SK-N-SH treated with all-trans-retinoic acid at 6 μM for 48 hours (cell line): ENCODE results near the gene CCDC187.

ENCODE experiments used
- ATAC-seq: fragments of 200-7000 bp; cut with Tn5 transposase; 3 replicates; pipeline ENCODE4 v1.9.1; 2020; ENCODE audit warnings: mild to moderate bottlenecking, moderate library complexity
- ARNTL ChIP-seq: fragments of 450-650 bp; formaldehyde crosslinking; IDR thresholded peaks from 2 replicates; pipeline ENCODE4 v1.5.0; 2020; ENCODE audit warnings: low read depth, mild to moderate bottlenecking, moderate library complexity, borderline replicate concordance
- BACH2 ChIP-seq: fragments of 250-450 bp; sonication (Bioruptor Pico); IDR thresholded peaks from 2 replicates; pipeline ENCODE4 v1.9.0; 2021; ENCODE audit warnings: mild to moderate bottlenecking, borderline replicate concordance
- CREB5 ChIP-seq: fragments of 250-450 bp; sonication (Bioruptor Pico); IDR thresholded peaks from 2 replicates; pipeline ENCODE4 v1.5.1; 2020; ENCODE audit warnings: low read depth, mild to moderate bottlenecking, moderate library complexity
- CSDC2 ChIP-seq: fragments of 250-450 bp; sonication (Bioruptor Pico); IDR thresholded peaks from 2 replicates; pipeline ENCODE4 v1.5.0; 2020; ENCODE audit warnings: mild to moderate bottlenecking, moderate library complexity
- ESRRG ChIP-seq: fragments of 250-450 bp; sonication (Bioruptor Pico); IDR thresholded peaks from 2 replicates; pipeline ENCODE4 v1.6.1; 2021; ENCODE audit warnings: mild to moderate bottlenecking
- GLIS3 ChIP-seq: fragments of 250-450 bp; sonication (Bioruptor Pico); IDR thresholded peaks from 2 replicates; pipeline ENCODE4 v1.5.0; 2020; ENCODE audit warnings: mild to moderate bottlenecking, moderate library complexity
- ISL1 ChIP-seq: fragments of 250-450 bp; sonication (Bioruptor Pico); IDR thresholded peaks from 2 replicates; pipeline ENCODE4 v2.1.2; 2022; ENCODE audit warnings: mild to moderate bottlenecking, moderate library complexity
- OSR1 ChIP-seq: fragments of 250-450 bp; sonication (Bioruptor Pico); IDR thresholded peaks from 2 replicates; pipeline ENCODE4 v1.8.0; 2022; ENCODE audit warnings: moderate library complexity, mild to moderate bottlenecking, inconsistent platforms
- POU6F1 ChIP-seq: fragments of 250-450 bp; sonication (Bioruptor Pico); IDR thresholded peaks from 2 replicates; pipeline ENCODE4 v1.8.0; 2021; ENCODE audit warnings: low read depth, mild to moderate bottlenecking, moderate library complexity, borderline replicate concordance
- PPARA ChIP-seq: fragments of 250-450 bp; sonication (Bioruptor Pico); IDR thresholded peaks from 2 replicates; pipeline ENCODE4 v1.5.0; 2020; ENCODE audit warnings: mild to moderate bottlenecking, borderline replicate concordance
- RARB ChIP-seq: fragments of 250-450 bp; sonication (Bioruptor Pico); IDR thresholded peaks from 2 replicates; pipeline ENCODE4 v1.8.0; 2021; ENCODE audit warnings: mild to moderate bottlenecking, moderate library complexity
- SNAI2 ChIP-seq: fragments of 250-450 bp; sonication (Bioruptor Pico); IDR thresholded peaks from 2 replicates; pipeline ENCODE4 v1.5.0; 2020; ENCODE audit warnings: mild to moderate bottlenecking, moderate library complexity
- TCF4 ChIP-seq: fragments of 250-450 bp; sonication (Bioruptor Pico); IDR thresholded peaks from 2 replicates; pipeline ENCODE4 v1.8.0; 2021; ENCODE audit warnings: mild to moderate bottlenecking, moderate library complexity, borderline replicate concordance
- TOX ChIP-seq: fragments of 250-450 bp; sonication (Bioruptor Pico); IDR thresholded peaks from 2 replicates; pipeline ENCODE4 v1.8.0; 2021; ENCODE audit warnings: mild to moderate bottlenecking, moderate library complexity, borderline replicate concordance
- ZC3H10 ChIP-seq: fragments of 250-450 bp; sonication (Bioruptor Pico); IDR thresholded peaks from 2 replicates; pipeline ENCODE4 v1.5.1; 2021; ENCODE audit warnings: mild to moderate bottlenecking, moderate library complexity
- ZFP3 ChIP-seq: fragments of 250-450 bp; sonication (Bioruptor Pico); IDR thresholded peaks from 2 replicates; pipeline ENCODE4 v1.5.0; 2020; ENCODE audit warnings: mild to moderate bottlenecking, moderate library complexity
- ZFP30 ChIP-seq: fragments of 450-650 bp; formaldehyde crosslinking; IDR thresholded peaks from 2 replicates; pipeline ENCODE4 v1.5.0; 2022; ENCODE audit warnings: mild to moderate bottlenecking, moderate library complexity
- ZNF8 ChIP-seq: fragments of 450-650 bp; formaldehyde crosslinking; IDR thresholded peaks from 2 replicates; pipeline ENCODE4 v1.5.0; 2020; ENCODE audit warnings: mild to moderate bottlenecking, moderate library complexity
- TF ChIP-seq, protein P1 (sequence below): fragments of 250-450 bp; sonication (Bioruptor Pico); IDR thresholded peaks from 2 replicates; pipeline ENCODE4 v1.5.0; 2020; ENCODE audit warnings: mild to moderate bottlenecking, moderate library complexity
- TF ChIP-seq, protein P2 (sequence below): fragments of 250-450 bp; sonication (Bioruptor Pico); IDR thresholded peaks from 2 replicates; pipeline ENCODE4 v1.8.0; 2020; ENCODE audit warnings: mild to moderate bottlenecking, moderate library complexity, borderline replicate concordance

The CCDC187 gene

DNA sequence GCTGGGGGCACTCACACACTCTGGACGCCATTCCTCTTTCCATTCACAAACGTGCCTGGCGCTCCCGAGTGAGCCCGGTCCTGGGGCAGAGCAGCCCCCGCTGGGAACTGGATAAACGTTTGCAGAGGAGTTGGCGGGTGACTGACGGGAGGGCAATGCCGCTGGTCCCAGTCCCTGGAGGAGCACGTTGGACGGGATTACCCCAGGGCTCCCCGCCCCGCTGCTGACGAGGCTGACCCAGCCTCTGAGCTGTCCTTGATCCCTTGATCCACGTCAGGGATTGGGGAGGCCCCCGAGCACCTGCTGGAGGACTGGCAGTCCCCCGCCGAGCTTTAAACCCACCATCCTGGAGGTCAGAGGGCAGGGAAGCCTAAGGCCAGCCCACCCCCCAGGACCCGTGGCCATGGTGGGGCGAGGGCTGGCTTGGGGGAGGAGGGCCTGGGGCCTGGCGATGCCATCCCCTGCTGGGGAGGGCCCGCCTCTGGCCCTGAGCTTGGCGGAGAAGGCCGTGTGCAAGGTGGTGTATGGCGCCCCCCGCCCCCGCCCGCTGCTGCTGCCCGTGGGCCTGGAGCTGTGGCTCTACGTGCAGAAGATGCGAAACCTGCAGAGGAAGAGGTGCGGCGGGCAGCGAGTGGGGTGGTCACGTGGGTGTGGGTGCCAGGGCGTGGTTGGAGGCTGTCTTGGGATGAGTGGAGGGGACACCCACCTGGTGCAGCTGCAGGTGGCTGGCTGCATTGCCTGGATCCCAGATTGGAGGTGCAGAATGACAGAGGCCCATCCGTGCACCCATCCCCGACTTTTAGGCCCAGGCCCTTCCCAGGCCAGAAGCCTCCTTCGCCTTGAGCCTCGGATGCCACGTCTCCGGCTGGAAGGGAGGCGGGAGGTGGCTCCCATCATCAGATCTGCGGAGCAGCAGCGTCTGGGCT lies 27.9 kb upstream of the CCDC187 start:
- ATAC-seq = no peak
- TF ChIP-seq TOX (CRISPR knock-in tag) (no peak), ARNTL (no peak), PPARA (CRISPR knock-in tag) (no peak), TCF4 (CRISPR knock-in tag) (no peak), OSR1 (CRISPR knock-in tag) (no peak), POU6F1 (CRISPR knock-in tag) (no peak), ZNF8 (CRISPR knock-in tag) (no peak), BACH2 (no peak), ZFP30 (CRISPR knock-in tag) (no peak), CREB5 (no peak), ESRRG (CRISPR knock-in tag) (no peak), ZFP3 (CRISPR knock-in tag) (no peak), RARB (CRISPR knock-in tag) (no peak), ZC3H10 (CRISPR knock-in tag) (no peak)
- TF ChIP-seq, protein P1, sequence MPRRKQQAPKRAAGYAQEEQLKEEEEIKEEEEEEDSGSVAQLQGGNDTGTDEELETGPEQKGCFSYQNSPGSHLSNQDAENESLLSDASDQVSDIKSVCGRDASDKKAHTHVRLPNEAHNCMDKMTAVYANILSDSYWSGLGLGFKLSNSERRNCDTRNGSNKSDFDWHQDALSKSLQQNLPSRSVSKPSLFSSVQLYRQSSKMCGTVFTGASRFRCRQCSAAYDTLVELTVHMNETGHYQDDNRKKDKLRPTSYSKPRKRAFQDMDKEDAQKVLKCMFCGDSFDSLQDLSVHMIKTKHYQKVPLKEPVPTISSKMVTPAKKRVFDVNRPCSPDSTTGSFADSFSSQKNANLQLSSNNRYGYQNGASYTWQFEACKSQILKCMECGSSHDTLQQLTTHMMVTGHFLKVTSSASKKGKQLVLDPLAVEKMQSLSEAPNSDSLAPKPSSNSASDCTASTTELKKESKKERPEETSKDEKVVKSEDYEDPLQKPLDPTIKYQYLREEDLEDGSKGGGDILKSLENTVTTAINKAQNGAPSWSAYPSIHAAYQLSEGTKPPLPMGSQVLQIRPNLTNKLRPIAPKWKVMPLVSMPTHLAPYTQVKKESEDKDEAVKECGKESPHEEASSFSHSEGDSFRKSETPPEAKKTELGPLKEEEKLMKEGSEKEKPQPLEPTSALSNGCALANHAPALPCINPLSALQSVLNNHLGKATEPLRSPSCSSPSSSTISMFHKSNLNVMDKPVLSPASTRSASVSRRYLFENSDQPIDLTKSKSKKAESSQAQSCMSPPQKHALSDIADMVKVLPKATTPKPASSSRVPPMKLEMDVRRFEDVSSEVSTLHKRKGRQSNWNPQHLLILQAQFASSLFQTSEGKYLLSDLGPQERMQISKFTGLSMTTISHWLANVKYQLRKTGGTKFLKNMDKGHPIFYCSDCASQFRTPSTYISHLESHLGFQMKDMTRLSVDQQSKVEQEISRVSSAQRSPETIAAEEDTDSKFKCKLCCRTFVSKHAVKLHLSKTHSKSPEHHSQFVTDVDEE = no peak
- TF ChIP-seq, all 23 proteins: peak for 0

GRCh38 chr9:136331030-136331429 lies 27.1 kb upstream of the CCDC187 start:
- no peak for ATAC-seq
- no peak for TF ChIP-seq OSR1 (CRISPR knock-in tag)

DNA sequence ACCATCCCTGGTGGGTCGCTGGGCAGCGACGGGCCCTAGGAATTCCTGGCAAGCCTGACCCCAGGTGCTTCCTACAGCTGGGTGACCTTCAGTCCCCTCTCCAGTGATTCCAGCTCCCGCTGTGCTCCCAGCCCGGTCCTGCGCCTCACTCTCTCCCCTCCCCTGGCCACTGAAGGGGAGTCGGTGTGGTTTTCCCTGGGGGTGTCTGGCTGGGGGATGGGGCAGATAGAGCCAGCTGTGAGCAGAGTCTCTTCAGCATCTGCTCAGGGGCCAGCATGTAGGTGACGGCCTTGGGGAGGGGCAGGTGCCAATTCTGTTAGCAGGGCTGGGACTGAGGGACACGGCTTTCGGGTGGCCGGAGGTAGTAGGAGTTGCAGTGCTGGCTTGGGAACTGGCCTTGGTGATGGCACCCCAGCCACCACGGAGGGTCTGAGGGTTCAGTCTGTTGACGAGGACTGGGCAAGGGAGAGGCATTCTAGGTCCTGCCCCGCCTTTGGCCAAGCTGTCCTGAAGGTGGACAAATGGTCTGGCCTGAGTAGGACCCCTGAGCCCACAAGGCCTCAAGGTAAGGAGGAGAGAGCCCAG lies 26.6 kb upstream of the CCDC187 start:
- ATAC-seq = no peak
- TF ChIP-seq GLIS3 (CRISPR knock-in tag) = no peak
- TF ChIP-seq ZFP3 (CRISPR knock-in tag) = no peak
- no peak for TF ChIP-seq POU6F1 (CRISPR knock-in tag)
- TF ChIP-seq ZNF8 (CRISPR knock-in tag) = no peak
- no peak for TF ChIP-seq OSR1 (CRISPR knock-in tag)
- TF ChIP-seq, protein P1 = no peak
- TF ChIP-seq ZFP30 (CRISPR knock-in tag) = no peak
- no peak for TF ChIP-seq ISL1 (CRISPR knock-in tag)
- no peak for TF ChIP-seq CREB5
- TF ChIP-seq PPARA (CRISPR knock-in tag) = no peak
- TF ChIP-seq SNAI2 (CRISPR knock-in tag) = no peak
- no peak for TF ChIP-seq TCF4 (CRISPR knock-in tag)
- TF ChIP-seq CSDC2 (CRISPR knock-in tag) = no peak
- TF ChIP-seq BACH2 = no peak
- TF ChIP-seq, protein P2, sequence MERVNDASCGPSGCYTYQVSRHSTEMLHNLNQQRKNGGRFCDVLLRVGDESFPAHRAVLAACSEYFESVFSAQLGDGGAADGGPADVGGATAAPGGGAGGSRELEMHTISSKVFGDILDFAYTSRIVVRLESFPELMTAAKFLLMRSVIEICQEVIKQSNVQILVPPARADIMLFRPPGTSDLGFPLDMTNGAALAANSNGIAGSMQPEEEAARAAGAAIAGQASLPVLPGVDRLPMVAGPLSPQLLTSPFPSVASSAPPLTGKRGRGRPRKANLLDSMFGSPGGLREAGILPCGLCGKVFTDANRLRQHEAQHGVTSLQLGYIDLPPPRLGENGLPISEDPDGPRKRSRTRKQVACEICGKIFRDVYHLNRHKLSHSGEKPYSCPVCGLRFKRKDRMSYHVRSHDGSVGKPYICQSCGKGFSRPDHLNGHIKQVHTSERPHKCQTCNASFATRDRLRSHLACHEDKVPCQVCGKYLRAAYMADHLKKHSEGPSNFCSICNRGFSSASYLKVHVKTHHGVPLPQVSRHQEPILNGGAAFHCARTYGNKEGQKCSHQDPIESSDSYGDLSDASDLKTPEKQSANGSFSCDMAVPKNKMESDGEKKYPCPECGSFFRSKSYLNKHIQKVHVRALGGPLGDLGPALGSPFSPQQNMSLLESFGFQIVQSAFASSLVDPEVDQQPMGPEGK (CRISPR knock-in tag) = no peak
